ENCODE data around the gene HOXD9.

Gene HOXD9

DNA sequence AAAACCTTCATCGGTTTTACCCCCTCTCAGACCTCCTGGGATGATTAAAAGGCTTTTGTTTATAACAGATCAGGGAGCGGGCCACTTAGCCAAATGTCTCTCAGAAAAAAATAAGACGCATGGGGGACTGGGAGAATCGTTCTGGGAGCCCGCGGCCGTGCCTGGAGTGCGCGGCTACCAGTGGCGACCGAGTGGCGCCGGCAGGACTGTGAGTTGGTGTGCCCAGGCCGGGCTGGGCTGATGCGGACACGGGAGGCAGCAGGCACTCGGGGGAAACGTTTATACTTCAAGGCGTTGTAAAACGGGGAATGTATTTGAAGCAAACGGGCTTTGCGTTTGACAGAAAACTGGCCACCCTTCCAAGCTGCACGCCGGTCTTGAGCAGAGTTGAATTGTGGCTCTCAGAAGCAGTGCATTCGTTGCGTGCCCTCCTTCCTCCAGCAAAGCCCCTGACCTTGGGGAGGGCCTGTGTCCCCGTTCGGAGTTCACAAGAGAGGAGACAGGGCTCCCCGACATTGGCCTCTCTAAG lies 10.6 kb upstream of the HOXD9 start:
- DNase-seq, result no peak

DNA sequence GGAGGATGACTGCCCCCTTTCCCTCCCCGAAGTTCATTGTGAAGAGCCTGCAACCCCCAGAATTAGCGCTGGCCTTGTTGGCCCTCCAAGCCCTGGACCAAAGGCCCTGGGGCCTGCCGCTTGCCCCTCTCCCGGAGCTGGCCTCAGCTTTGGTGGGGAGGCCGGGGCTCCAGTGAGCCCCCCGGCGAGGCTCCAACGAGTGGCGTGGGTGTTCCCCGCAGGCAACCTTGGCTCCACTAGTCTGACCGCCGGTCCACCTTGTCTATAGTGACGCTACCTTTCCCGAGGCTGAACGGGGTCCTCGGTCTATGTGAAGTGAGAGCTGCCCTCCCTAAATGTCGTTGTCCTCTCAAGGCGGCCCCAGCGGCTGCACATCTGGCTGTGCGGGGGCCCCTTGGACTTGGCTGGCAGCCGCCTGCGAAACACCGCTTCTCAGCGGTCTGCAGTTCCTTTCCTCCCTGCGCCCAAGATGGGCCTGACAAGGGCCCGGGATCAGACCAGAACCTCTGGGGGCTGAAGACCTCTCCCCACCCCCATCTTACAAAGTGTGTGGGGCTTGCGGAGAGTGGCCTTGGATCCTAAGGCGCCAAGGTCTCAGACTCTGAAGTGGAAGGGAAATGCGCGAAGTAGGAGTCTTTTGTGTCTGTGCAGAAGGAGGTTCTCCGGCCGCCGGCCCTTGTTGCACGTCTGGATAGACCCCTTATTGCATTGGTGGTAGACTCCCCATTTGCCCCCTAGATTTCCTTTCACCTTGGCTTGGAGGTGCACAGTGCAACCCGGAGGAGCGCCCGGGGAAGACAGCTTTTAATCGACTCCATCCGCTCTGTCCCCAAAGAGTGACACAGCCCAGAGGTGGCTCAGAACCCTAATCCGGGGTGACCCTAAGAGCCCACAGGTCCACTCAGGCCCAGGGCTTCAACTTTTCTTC lies 9.9 kb upstream of the HOXD9 start:
- DNase-seq, result no peak

DNA sequence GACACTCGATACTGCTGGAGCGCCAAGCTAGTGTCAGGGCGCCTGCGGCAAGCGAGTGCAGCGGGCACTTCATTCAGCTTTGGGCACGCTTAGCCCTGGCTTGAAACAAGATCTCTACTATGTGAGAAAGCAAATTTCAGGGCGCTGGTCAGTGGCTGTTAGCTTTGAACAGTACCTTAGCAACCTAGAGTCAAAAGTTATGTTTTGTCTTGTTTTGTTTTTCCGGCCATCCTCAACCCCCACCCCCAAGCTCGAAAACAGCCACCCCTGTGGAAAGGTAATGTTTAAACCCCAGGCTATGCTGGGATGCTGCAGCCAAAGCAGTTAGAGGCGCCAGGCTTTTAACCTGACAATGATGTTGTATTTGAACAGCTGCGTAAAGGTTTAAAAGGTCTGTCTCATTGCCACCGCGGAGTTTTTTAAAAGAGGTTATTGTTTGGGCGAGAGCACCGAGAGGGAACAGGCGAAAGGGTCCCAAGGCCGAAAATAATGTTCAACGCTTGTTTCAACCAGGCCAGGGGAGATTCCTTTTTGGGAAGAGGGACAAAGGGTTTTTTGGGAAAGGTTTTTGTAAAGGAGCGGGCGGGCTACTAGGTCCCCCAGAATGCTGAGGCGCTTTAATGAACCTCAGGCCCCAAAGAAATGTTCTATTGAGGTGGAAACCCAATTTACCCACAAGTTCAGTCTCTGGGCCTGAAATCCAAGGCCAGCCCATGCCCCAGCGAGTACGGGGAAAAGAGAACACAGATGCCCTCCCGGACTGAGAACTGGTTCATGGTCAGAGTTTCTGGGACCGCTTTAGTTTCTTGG lies 8.2 kb upstream of the HOXD9 start:
- DNase-seq, result no peak

- DNase-seq, result no peak
Measured at GRCh38 chr2:176114930-176115625, 7.4 kb upstream of the HOXD9 start.

DNA sequence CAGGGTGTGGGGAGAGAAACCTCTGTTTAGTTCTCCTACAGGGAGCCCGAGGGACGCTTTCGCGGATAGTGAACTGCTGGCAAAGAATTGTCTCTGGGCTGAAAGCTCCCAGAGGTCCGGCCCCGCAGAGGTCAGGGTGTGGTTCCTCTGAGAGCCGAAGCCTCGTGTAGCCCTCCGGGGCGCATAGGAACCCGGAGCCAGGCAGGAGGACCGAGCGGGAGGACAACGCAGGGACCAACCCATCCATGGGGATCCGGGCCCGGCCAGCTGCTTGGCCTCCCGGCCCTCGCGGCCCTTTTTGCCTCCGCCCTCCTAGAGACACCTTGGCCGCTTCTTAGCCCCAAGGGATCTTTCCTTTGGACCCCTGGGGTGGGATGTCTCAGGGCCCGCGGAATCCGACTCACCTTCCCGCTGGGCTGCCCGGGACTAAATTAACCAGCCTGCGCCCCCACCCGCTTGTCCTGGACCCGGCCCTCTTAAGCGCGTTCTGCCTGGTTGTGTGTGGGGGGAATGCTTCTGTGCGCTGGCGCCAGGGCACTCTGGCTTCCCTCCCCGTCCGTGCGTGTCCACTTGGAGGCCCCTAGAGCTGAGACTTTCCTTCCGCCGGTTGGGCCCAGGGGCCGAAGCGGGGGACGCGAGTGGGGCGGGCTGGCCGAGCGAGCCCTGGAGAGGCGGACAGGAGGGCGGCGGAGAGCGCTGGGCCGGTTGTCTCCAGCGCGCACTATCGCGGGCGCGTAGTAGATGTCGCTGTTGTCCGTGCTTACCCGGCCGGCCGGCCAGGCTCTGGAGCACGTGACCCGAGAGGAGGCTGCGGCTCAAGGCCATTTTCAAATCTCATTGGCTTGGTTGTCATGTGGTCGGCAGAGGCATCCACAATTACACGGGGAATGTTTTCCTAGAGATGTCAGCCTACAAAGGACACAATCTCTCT lies 6.4 kb upstream of the HOXD9 start, which contains the start of gene HOXD10:
Gene HOXD10 (plus strand): TSS at position 896 of the 931 bp plus-strand sequence. CDS start 56 bp downstream, outside the sequence.
- DNase-seq, result peak; percentile 31

- DNase-seq, result no peak
Measured at GRCh38 chr2:176117162-176117822, 5.2 kb upstream of the HOXD9 start.

DNA sequence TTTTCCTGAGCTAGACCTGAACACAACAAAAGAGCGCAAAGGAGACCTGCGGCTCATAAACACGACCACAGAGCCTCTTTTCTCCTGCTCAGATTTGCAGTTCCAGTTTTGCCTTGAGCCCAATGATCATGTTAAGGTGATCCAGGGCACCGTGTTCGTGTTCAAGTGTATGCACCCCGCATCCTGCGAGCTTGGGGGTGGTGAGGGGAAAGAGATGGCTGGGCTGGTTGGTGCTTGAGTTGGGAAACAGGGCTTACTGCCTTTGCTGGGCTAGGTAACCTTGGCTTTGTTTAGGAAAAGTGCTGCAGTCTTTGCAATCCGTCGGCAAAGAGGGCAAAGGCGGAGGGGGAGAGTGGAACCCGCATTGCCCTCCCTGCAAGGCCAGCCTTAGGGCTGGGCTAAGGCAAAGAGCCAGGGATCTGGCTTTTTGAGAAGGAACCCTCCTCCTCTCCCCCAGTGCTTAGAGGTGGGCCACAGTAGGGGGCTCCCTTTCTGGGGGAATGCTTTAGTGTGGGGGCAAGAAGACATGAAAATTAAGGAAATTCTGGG lies 4.6 kb upstream of the HOXD9 start:
- no peak for DNase-seq

- no peak for DNase-seq
Measured at GRCh38 chr2:176118601-176119339, 3.7 kb upstream of the HOXD9 start.

- no peak for DNase-seq
Measured at GRCh38 chr2:176120364-176121189, 1.9 kb upstream of the HOXD9 start.

GRCh38 chr2:176121190-176122051 lies 1.1 kb upstream of the HOXD9 start:
- no peak for DNase-seq

GRCh38 chr2:176122052-176122682 lies 352 bp upstream of the HOXD9 start:
- DNase-seq, result peak; percentile 87

GRCh38 chr2:176123411-176124109 lies 1.0 kb downstream of the HOXD9 start:
- no peak for DNase-seq

GRCh38 chr2:176124110-176124946 lies 1.8 kb downstream of the HOXD9 start:
- no peak for DNase-seq

DNA sequence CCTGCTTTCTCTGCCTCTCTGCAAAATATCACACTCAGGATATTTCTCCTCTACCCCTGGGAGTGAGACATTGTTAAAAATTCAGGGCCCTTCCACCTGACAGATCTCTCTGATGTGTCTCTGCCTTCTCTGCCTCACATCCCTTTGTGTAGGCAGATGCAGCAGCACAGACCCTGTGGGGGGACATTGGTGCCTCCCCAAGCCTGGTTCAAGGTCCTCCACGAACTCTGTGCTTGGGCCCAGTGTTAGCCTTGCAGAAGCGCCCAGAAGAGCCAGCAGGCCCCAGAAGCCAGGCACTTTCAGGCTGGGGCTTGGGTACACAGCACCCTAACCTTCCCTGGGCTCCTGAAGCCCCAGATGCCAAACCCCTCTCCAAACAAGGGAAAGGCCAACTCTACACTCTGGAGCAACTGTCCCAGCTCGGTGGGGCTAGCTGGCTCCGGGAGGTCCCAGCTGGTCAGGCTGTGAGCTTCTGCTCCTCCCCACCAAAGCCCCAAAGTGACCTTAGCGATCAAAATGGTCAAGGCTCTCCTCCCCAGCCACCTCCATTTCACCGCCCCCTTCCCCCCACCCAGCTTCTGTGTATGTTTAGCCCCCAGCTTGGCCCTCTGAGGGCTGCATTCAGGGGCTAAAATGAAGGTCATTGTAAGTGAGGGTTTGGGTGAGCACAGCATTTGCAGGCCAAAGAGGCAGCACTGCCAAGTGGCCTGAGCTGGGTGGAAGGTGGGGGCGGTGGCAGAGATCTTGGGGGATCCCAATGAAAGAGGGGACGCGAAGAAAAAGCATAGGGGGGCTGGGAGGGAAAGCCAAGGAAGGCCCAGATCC lies 2.6 kb downstream of the HOXD9 start:
- DNase-seq, result no peak

GRCh38 chr2:176125772-176126054 lies 3.2 kb downstream of the HOXD9 start:
- no peak for DNase-seq
